ENCODE results near the gene ENO1.
"Not testable (repeated sequence)": the region's sequence is repeated elsewhere in the genome, so short reads cannot be mapped to it uniquely, and the experiment has no call there.

The ENO1 gene

GRCh38 chr1:8878448-8878697, at the start of gene ENO1:
Gene ENO1 (minus strand): TSS chr1:8878686. CDS start chr1:8874908, 3,778 bp downstream.
- no peak for DNase-seq

GRCh38 chr1:8926707-8927694, 48.5 kb upstream of the ENO1 start:
- no peak for DNase-seq

GRCh38 chr1:8925960-8926359, 47.5 kb upstream of the ENO1 start:
- DNase-seq = no peak

GRCh38 chr1:8925406-8925805, 46.9 kb upstream of the ENO1 start:
- DNase-seq = no peak

- DNase-seq = no peak
Measured at GRCh38 chr1:8922962-8923361, 44.5 kb upstream of the ENO1 start.

- not testable (repeated sequence) for DNase-seq
Measured at GRCh38 chr1:8917536-8917935, 39.0 kb upstream of the ENO1 start.

- DNase-seq = no peak
Measured at GRCh38 chr1:8915446-8915845, 37.0 kb upstream of the ENO1 start.

GRCh38 chr1:8914466-8914865, 36.0 kb upstream of the ENO1 start:
- DNase-seq = no peak

- no peak for DNase-seq
Measured at GRCh38 chr1:8913457-8913856, 35.0 kb upstream of the ENO1 start.

- DNase-seq = no peak
Measured at GRCh38 chr1:8911416-8912309, 33.2 kb upstream of the ENO1 start.

GRCh38 chr1:8910914-8911313, 32.4 kb upstream of the ENO1 start:
- DNase-seq = no peak

- no peak for DNase-seq
Measured at GRCh38 chr1:8910331-8910730, 31.8 kb upstream of the ENO1 start.

- no peak for DNase-seq
Measured at GRCh38 chr1:8908388-8909151, 30.1 kb upstream of the ENO1 start.

GRCh38 chr1:8905582-8906191, 27.2 kb upstream of the ENO1 start:
- no peak for DNase-seq

GRCh38 chr1:8903908-8904650, 25.6 kb upstream of the ENO1 start:
- no peak for DNase-seq

- no peak for DNase-seq
Measured at GRCh38 chr1:8903410-8903809, 24.9 kb upstream of the ENO1 start.

GRCh38 chr1:8902765-8903164, 24.3 kb upstream of the ENO1 start:
- DNase-seq = no peak

GRCh38 chr1:8900684-8901083, 22.2 kb upstream of the ENO1 start:
- not testable (repeated sequence) for DNase-seq

GRCh38 chr1:8899046-8899445, 20.6 kb upstream of the ENO1 start:
- DNase-seq = no peak

GRCh38 chr1:8898418-8898817, 19.9 kb upstream of the ENO1 start:
- not testable (repeated sequence) for DNase-seq

- DNase-seq = not testable (repeated sequence)
Measured at GRCh38 chr1:8897505-8897904, 19.0 kb upstream of the ENO1 start.

- not testable (repeated sequence) for DNase-seq
Measured at GRCh38 chr1:8896775-8897174, 18.3 kb upstream of the ENO1 start.
